Progenitor cell of endocrine pancreas (in vitro differentiated cells): ENCODE results near the gene IL22RA1. TPM values are rescaled to one million over a fixed set of nuclear protein-coding genes. Genes with fewer than 3 reads are reported as not detected.

ENCODE experiments used
- DNase-seq: peaks from one replicate; pipeline ENCODE4 v3.0.0; 2021; ENCODE audit warnings: low spot score; ENCODE audit not compliant: unreplicated experiment
- H3K27ac Mint-ChIP-seq: 2 replicates; pipeline ENCODE4 v1.8.0; 2021; ENCODE audit warnings: mild to moderate bottlenecking, moderate library complexity, mixed read lengths
- H3K27me3 Mint-ChIP-seq: 2 replicates; pipeline ENCODE4 v1.8.0; 2021; ENCODE audit warnings: mixed read lengths
- H3K36me3 Mint-ChIP-seq: 2 replicates; pipeline ENCODE4 v1.8.0; 2022; ENCODE audit warnings: mixed read lengths; ENCODE audit not compliant: insufficient read depth
- H3K4me1 Mint-ChIP-seq: 2 replicates; pipeline ENCODE4 v1.8.0; 2021; ENCODE audit warnings: low read depth, mixed read lengths
- H3K4me3 Mint-ChIP-seq: 2 replicates; pipeline ENCODE4 v1.8.0; 2021; ENCODE audit warnings: low read depth, mild to moderate bottlenecking, moderate library complexity, mixed read lengths
- H3K9me3 Mint-ChIP-seq: 2 replicates; pipeline ENCODE4 v1.8.0; 2021; ENCODE audit warnings: low read depth, mixed read lengths
- CTCF ChIP-seq: fragments of 200-600 bp; sonication (generic); IDR thresholded peaks from one replicate; pipeline ENCODE4 v1.5.0; 2021; ENCODE audit warnings: antibody characterized with exemption, mild to moderate bottlenecking; ENCODE audit not compliant: unreplicated experiment
- total RNA-seq: library from RNA; stranded (reverse); gene quantifications from 2 replicates; pipeline ENCODE4 v1.2.1, GENCODE V29; 2021

The IL22RA1 gene
- total RNA-seq, 1 donor from 2014 or later = 0.26 TPM

GRCh38 chr1:24092979-24093378, 50.0 kb downstream of the IL22RA1 start:
- Mint-ChIP-seq H3K27me3 (peaks cover 3% of the 10 kb centered on the region), H3K27ac (no peak overlapping the region), H3K9me3 (no peaks in the 10 kb centered on the region), H3K4me3 (no peak overlapping the region), H3K4me1 (peaks cover 5% of the 10 kb centered on the region), H3K36me3 (no peaks in the 10 kb centered on the region)
- no peak for DNase-seq
- TF ChIP-seq CTCF = no peak

- H3K27ac Mint-ChIP-seq = no peak overlapping the region
- H3K36me3 Mint-ChIP-seq = no peaks in the 10 kb centered on the region
- H3K4me1 Mint-ChIP-seq = peaks cover 5% of the 10 kb centered on the region
- H3K9me3 Mint-ChIP-seq = no peaks in the 10 kb centered on the region
- TF ChIP-seq CTCF = no peak
- DNase-seq = no peak
- H3K27me3 Mint-ChIP-seq = peaks cover 3% of the 10 kb centered on the region
- H3K4me3 Mint-ChIP-seq = no peak overlapping the region
These were observed 50.9 kb downstream of the IL22RA1 start for GRCh38 chr1:24091971-24092482.

GRCh38 chr1:24090736-24091135, 52.2 kb downstream of the IL22RA1 start:
- H3K36me3 Mint-ChIP-seq = no peaks in the 10 kb centered on the region
- peaks cover 4% of the 10 kb centered on the region for H3K4me1 Mint-ChIP-seq
- peaks cover 3% of the 10 kb centered on the region for H3K27me3 Mint-ChIP-seq
- TF ChIP-seq CTCF = no peak
- no peaks in the 10 kb centered on the region for H3K9me3 Mint-ChIP-seq
- no peak overlapping the region for H3K27ac Mint-ChIP-seq
- no peak overlapping the region for H3K4me3 Mint-ChIP-seq
- no peak for DNase-seq

- H3K4me1 Mint-ChIP-seq = peaks cover 4% of the 10 kb centered on the region
- no peaks in the 10 kb centered on the region for H3K36me3 Mint-ChIP-seq
- H3K27ac Mint-ChIP-seq = peak overlapping the region; percentile 60
- H3K4me3 Mint-ChIP-seq = no peak overlapping the region
- DNase-seq = no peak
- H3K27me3 Mint-ChIP-seq = peaks cover 4% of the 10 kb centered on the region
- H3K9me3 Mint-ChIP-seq = no peaks in the 10 kb centered on the region
- TF ChIP-seq CTCF = no peak
These were observed 53.0 kb downstream of the IL22RA1 start for GRCh38 chr1:24089743-24090555.

GRCh38 chr1:24089027-24089742, 53.8 kb downstream of the IL22RA1 start:
- no peak for TF ChIP-seq CTCF
- Mint-ChIP-seq H3K36me3 (no peaks in the 10 kb centered on the region), H3K9me3 (no peaks in the 10 kb centered on the region), H3K4me1 (no peaks in the 10 kb centered on the region), H3K27me3 (peaks cover 4% of the 10 kb centered on the region), H3K27ac (no peak overlapping the region), H3K4me3 (no peak overlapping the region)
- DNase-seq = no peak
